HepG2 (cell line): ENCODE data around the gene EXPH5. TPM values are rescaled to one million over a fixed set of nuclear protein-coding genes. Genes with fewer than 3 reads are reported as not detected.

Source experiments
- BHLHE40 ChIP-seq: IDR thresholded peaks from 2 replicates; pipeline ENCODE4 v1.6.1; 2011; ENCODE audit warnings: low read length, improper control_type of control experiment
- CENPT ChIP-seq: sonication (generic); formaldehyde crosslinking; IDR thresholded peaks from 2 replicates; pipeline ENCODE4 v1.8.0; 2022; ENCODE audit warnings: low read depth, mild to moderate bottlenecking, moderate library complexity, missing genetic modification reagents
- GATA4 ChIP-seq: sonication (generic); IDR thresholded peaks from 2 replicates; pipeline ENCODE4 v1.6.1; 2016; ENCODE audit warnings: antibody characterized with exemption, low read depth, borderline replicate concordance
- HDAC1 ChIP-seq: sonication (generic); formaldehyde crosslinking; IDR thresholded peaks from 2 replicates; pipeline ENCODE4 v1.5.1; 2020; ENCODE audit warnings: mild to moderate bottlenecking, missing genetic modification reagents
- HOXA9 ChIP-seq: sonication (generic); formaldehyde crosslinking; IDR thresholded peaks from 2 replicates; pipeline ENCODE4 v1.8.1; 2022; ENCODE audit warnings: missing genetic modification reagents, mild to moderate bottlenecking, moderate library complexity, borderline replicate concordance
- MAFK ChIP-seq, 2 experiments: IDR thresholded peaks in 1 of 2; conservative IDR thresholded peaks in 1 of 2; 2 replicates each; pipeline ENCODE4 v1.6.1; 2011; ENCODE audit warnings: improper control_type of control experiment in 2 of 2, low read length in 2 of 2
- MED1 ChIP-seq: sonication (generic); formaldehyde crosslinking; IDR thresholded peaks from 2 replicates; pipeline ENCODE4 v1.4.0; 2020; ENCODE audit warnings: missing genetic modification reagents
- PHF21A ChIP-seq: sonication (generic); formaldehyde crosslinking; IDR thresholded peaks from 2 replicates; pipeline ENCODE4 v1.5.0; 2020; ENCODE audit warnings: mild to moderate bottlenecking, missing genetic modification reagents
- PRDM4 ChIP-seq: sonication (generic); formaldehyde crosslinking; IDR thresholded peaks from 2 replicates; pipeline ENCODE4 v1.9.0; 2021; ENCODE audit warnings: missing genetic modification reagents, borderline replicate concordance
- SAP130 ChIP-seq: IDR thresholded peaks from 2 replicates; pipeline ENCODE4 v1.6.1; 2016; ENCODE audit warnings: low read depth
- TBP ChIP-seq: sonication (generic); formaldehyde crosslinking; IDR thresholded peaks from 2 replicates; pipeline ENCODE4 v1.5.0; 2020; ENCODE audit warnings: missing genetic modification reagents
- TEF ChIP-seq: sonication (generic); formaldehyde crosslinking; IDR thresholded peaks from 2 replicates; pipeline ENCODE4 v1.5.0; 2020; ENCODE audit warnings: missing genetic modification reagents
- TFAP4 ChIP-seq: sonication (generic); IDR thresholded peaks from 2 replicates; pipeline ENCODE4 v1.6.1; 2016; ENCODE audit warnings: low read depth, borderline replicate concordance
- TP53 ChIP-seq: sonication (generic); formaldehyde crosslinking; conservative IDR thresholded peaks from 2 replicates; pipeline ENCODE4 v1.4.0; 2020; ENCODE audit warnings: missing genetic modification reagents
- ZNF274 ChIP-seq: sonication (generic); formaldehyde crosslinking; IDR thresholded peaks from 2 replicates; pipeline ENCODE4 v1.5.1; 2020; ENCODE audit warnings: mild to moderate bottlenecking, missing genetic modification reagents
- ZNF335 ChIP-seq: sonication (generic); formaldehyde crosslinking; IDR thresholded peaks from 2 replicates; pipeline ENCODE4 v1.4.0; 2020; ENCODE audit warnings: missing genetic modification reagents
- ZNF598 ChIP-seq: sonication (generic); formaldehyde crosslinking; IDR thresholded peaks from 2 replicates; pipeline ENCODE4 v1.5.1; 2020; ENCODE audit warnings: mild to moderate bottlenecking, missing genetic modification reagents, borderline replicate concordance
- ZNF644 ChIP-seq: IDR thresholded peaks from 2 replicates; pipeline ENCODE4 v1.6.1; 2016; ENCODE audit warnings: low read depth
- ZNF7 ChIP-seq: IDR thresholded peaks from 2 replicates; pipeline ENCODE4 v1.6.1; 2016; ENCODE audit warnings: missing biosample characterization, missing genetic modification reagents
- ZNF83 ChIP-seq: sonication (generic); formaldehyde crosslinking; IDR thresholded peaks from 2 replicates; pipeline ENCODE4 v1.4.0; 2020; ENCODE audit warnings: missing genetic modification reagents, mild to moderate bottlenecking, borderline replicate concordance
- ZNF850 ChIP-seq: sonication (generic); formaldehyde crosslinking; conservative IDR thresholded peaks from 2 replicates; pipeline ENCODE4 v1.9.0; 2021; ENCODE audit warnings: mild to moderate bottlenecking, missing genetic modification reagents
- ZNF878 ChIP-seq: sonication (generic); formaldehyde crosslinking; IDR thresholded peaks from 2 replicates; pipeline ENCODE4 v1.8.1; 2023; ENCODE audit warnings: mild to moderate bottlenecking, missing genetic modification reagents, moderate library complexity
- polyA plus RNA-seq, 8 experiments: library from polyadenylated mRNA; depleted of rRNA in 3 of 8; stranded (reverse) in 7 of 8; unstranded in 1 of 8; fragments of >200 nt; fragmentation: Illumina TruSeq in 4 of 8; extraction: Trizol in 4 of 8; gene quantifications; 2 replicates each; pipeline versions ENCODE4 v1.2.1 to v1.2.3, GENCODE V29; 2011 to 2016; ENCODE audit warnings: low read depth in 4 of 8, missing spikeins in 1 of 8, mixed read lengths in 1 of 8; ENCODE audit not compliant: insufficient read depth in 1 of 8
- total RNA-seq, 5 experiments: library from RNA; depleted of rRNA; stranded (reverse); fragments of >200 nt; fragmentation: Illumina TruSeq; extraction: Trizol; gene quantifications; 2 replicates each; pipeline ENCODE4 v1.2.3, GENCODE V29; 2016; ENCODE audit warnings: low read depth in 1 of 5
- TF ChIP-seq, protein P1 (sequence below): sonication (generic); formaldehyde crosslinking; IDR thresholded peaks from 2 replicates; pipeline ENCODE4 v1.4.0; 2020; ENCODE audit warnings: missing genetic modification reagents
- TF ChIP-seq, protein P2 (sequence below): sonication (generic); formaldehyde crosslinking; conservative IDR thresholded peaks from 2 replicates; pipeline ENCODE4 v1.8.0; 2022; ENCODE audit warnings: low read depth, missing genetic modification reagents

EXPH5 gene
- total and polyA plus RNA-seq, 2 of the 13 experiments (the other 11 are each of a cell fraction or from before 2014, with no cell fraction given) = under 0.01 to 0.02 TPM

GRCh38 chr11:108497317-108498045 is 96.1 kb downstream of the EXPH5 start (continued):
- TF ChIP-seq TFAP4 (0 out of 2 replicates have a peak, but pooled peaks have one; percentile 14), HDAC1 (CRISPR knock-in tag) (peak; percentile 54; the same call in 1 of the 2 replicates), PRDM4 (CRISPR knock-in tag) (no peak), ZNF850 (CRISPR knock-in tag) (no peak), PHF21A (CRISPR knock-in tag) (no peak; the same call in none of the 2 replicates), ZNF644 (CRISPR knock-in tag) (peak; percentile 75), GATA4 (no peak), ZNF598 (CRISPR knock-in tag) (no peak), BHLHE40 (peak; percentile 54), HOXA9 (CRISPR knock-in tag) (no peak; the same call in 1 of the 2 replicates), ZNF7 (CRISPR knock-in tag) (no peak), ZNF335 (peak; percentile 53; the same call in 1 of the 2 replicates), TEF (CRISPR knock-in tag) (no peak), MAFK (conservative IDR thresholded peaks at IDR 0.05 in 1 of 2, IDR thresholded peaks at IDR 0.05 in 1 of 2; ENCODE audit: low read length in 2 of 2) (no peak), SAP130 (CRISPR knock-in tag) (peak; percentile 82), CENPT (CRISPR knock-in tag) (no peak), TP53 (no peak), MED1 (CRISPR knock-in tag) (peak; percentile 47; the same call in 1 of the 2 replicates), ZNF274 (CRISPR knock-in tag) (no peak), ZNF83 (CRISPR knock-in tag) (no peak), ZNF878 (CRISPR knock-in tag) (no peak), TBP (CRISPR knock-in tag) (no peak)
- TF ChIP-seq, protein P1, sequence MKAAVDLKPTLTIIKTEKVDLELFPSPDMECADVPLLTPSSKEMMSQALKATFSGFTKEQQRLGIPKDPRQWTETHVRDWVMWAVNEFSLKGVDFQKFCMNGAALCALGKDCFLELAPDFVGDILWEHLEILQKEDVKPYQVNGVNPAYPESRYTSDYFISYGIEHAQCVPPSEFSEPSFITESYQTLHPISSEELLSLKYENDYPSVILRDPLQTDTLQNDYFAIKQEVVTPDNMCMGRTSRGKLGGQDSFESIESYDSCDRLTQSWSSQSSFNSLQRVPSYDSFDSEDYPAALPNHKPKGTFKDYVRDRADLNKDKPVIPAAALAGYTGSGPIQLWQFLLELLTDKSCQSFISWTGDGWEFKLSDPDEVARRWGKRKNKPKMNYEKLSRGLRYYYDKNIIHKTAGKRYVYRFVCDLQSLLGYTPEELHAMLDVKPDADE (CRISPR knock-in tag) = no peak
- TF ChIP-seq, protein P2, sequence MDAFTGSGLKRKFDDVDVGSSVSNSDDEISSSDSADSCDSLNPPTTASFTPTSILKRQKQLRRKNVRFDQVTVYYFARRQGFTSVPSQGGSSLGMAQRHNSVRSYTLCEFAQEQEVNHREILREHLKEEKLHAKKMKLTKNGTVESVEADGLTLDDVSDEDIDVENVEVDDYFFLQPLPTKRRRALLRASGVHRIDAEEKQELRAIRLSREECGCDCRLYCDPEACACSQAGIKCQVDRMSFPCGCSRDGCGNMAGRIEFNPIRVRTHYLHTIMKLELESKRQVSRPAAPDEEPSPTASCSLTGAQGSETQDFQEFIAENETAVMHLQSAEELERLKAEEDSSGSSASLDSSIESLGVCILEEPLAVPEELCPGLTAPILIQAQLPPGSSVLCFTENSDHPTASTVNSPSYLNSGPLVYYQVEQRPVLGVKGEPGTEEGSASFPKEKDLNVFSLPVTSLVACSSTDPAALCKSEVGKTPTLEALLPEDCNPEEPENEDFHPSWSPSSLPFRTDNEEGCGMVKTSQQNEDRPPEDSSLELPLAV (CRISPR knock-in tag) = no peak
